ENCODE measurements around the gene PMS1. TPM values are rescaled to one million over a fixed set of nuclear protein-coding genes. Genes with fewer than 3 reads are reported as not detected.
"Not testable (repeated sequence)": the region's sequence is repeated elsewhere in the genome, so short reads cannot be mapped to it uniquely, and the experiment has no call there.

PMS1 gene
- polyA plus RNA-seq, 1 donor, result 15.1 TPM

DNA sequence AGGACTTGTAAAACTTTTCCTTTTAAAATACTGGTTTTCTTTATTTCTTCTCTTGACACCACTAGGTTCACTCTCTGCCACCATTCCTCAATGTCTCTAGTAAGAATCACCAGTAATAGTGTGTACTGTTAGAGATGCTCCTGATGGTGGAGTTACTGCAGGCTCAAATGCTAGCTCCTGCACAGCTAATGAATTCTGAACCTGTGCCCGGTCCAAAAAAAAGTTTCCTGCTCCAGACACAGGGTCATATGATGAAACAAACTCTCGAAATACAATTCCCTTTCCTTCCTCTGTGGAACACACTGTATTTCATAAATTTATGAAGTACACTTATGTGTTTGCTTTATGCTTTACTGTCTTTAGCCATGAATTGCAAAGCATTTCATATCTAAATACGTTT is 19.2 kb downstream of the PMS1 start:
- Histone ChIP-seq H3K4me3 (ENCODE audit: low read length) (no peak overlapping the region), H3K27ac (ENCODE audit: low read length) (no peak overlapping the region), H3K4me1 (ENCODE audit: control insufficient read depth, insufficient read depth, low read length) (no peaks in the 10 kb centered on the region), H3K9me3 (ENCODE audit: control insufficient read depth, low read depth, low read length) (no peaks in the 10 kb centered on the region), H3K36me3 (ENCODE audit: control insufficient read depth, insufficient read depth, low read length) (peaks cover 7% of the 10 kb centered on the region), H3K27me3 (ENCODE audit: control insufficient read depth, insufficient read depth, low read length) (no peaks in the 10 kb centered on the region)
- no peak for DNase-seq
- WGBS (ENCODE audit: insufficient coverage, low lambda C conversion rate), result 100% methylated on average over 1 of the region's 3 CpGs

DNA sequence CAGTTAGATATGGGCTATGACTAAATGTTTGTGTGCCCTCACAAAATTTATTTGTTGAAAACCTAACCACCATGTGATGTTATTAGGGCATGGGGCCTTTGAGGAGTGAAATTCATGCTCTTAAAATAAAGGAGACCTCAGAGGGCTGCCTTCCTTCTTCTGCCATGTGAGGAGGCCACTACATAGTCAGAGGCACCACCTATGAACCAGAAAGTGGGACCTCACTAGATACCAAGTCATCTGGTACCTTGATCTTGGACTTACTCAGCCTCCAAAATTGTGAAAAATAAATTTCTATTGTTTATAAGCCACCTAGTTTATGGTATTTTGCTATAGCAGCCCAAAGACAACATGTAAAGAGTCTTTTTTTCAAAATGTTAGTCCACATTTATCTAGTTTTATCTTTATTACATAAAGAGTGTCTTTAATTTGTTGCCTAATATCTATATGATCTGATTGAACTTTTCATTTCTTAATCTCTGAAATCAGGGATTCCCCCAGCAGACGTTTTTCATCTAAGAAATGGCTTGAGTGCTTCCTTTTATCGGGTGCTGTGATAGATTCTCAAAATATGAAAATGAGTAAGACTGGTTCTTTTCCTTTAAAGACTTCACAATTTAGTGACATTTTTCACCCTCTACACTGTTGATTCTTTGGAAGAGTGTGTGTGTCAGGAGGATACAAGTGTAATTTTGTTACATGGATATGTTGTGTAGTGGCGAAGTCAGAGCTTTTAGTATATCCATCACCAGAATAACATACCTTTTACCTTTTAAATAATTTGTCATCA is 34.2 kb downstream of the PMS1 start:
- Histone ChIP-seq H3K36me3 (ENCODE audit: control insufficient read depth, insufficient read depth, low read length) (peaks cover 2% of the 10 kb centered on the region), H3K4me1 (ENCODE audit: control insufficient read depth, insufficient read depth, low read length) (no peaks in the 10 kb centered on the region), H3K4me3 (ENCODE audit: low read length) (no peak overlapping the region), H3K9me3 (ENCODE audit: control insufficient read depth, low read depth, low read length) (peaks cover 3% of the 10 kb centered on the region), H3K27me3 (ENCODE audit: control insufficient read depth, insufficient read depth, low read length) (no peaks in the 10 kb centered on the region), H3K27ac (ENCODE audit: low read length) (no peak overlapping the region)
- WGBS (ENCODE audit: insufficient coverage, low lambda C conversion rate), result 100% methylated on average over 1 of the region's 3 CpGs
- DNase-seq, result no peak

DNA sequence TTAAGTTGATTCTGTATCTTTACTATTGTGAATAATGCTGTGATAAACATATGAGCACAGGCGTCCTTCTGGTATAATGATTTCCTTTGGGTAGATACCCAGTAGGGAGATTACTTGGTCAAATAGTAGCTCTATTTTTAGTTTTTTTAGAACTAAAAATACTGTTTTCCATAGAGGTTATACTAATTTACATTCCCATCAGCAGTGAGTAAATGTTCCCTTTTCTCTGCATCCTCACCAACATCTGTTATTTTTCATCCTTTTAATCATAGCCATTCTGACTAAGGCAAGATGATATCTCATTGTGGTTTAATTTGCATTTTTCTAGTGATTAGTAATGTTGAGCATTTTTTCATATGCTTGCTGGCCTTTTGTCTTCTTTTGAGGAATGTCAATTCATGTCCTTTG is 35.1 kb downstream of the PMS1 start:
- no peaks in the 10 kb centered on the region for H3K4me1 ChIP-seq (ENCODE audit: control insufficient read depth, insufficient read depth, low read length)
- H3K27me3 ChIP-seq (ENCODE audit: control insufficient read depth, insufficient read depth, low read length), result no peaks in the 10 kb centered on the region
- peaks cover 3% of the 10 kb centered on the region for H3K9me3 ChIP-seq (ENCODE audit: control insufficient read depth, low read depth, low read length)
- H3K27ac ChIP-seq (ENCODE audit: low read length), result no peak overlapping the region
- peaks cover 2% of the 10 kb centered on the region for H3K36me3 ChIP-seq (ENCODE audit: control insufficient read depth, insufficient read depth, low read length)
- no peak for DNase-seq
- 100% methylated on average over 1 of the region's 1 CpG for WGBS (ENCODE audit: insufficient coverage, low lambda C conversion rate)
- H3K4me3 ChIP-seq (ENCODE audit: low read length), result no peak overlapping the region

DNA sequence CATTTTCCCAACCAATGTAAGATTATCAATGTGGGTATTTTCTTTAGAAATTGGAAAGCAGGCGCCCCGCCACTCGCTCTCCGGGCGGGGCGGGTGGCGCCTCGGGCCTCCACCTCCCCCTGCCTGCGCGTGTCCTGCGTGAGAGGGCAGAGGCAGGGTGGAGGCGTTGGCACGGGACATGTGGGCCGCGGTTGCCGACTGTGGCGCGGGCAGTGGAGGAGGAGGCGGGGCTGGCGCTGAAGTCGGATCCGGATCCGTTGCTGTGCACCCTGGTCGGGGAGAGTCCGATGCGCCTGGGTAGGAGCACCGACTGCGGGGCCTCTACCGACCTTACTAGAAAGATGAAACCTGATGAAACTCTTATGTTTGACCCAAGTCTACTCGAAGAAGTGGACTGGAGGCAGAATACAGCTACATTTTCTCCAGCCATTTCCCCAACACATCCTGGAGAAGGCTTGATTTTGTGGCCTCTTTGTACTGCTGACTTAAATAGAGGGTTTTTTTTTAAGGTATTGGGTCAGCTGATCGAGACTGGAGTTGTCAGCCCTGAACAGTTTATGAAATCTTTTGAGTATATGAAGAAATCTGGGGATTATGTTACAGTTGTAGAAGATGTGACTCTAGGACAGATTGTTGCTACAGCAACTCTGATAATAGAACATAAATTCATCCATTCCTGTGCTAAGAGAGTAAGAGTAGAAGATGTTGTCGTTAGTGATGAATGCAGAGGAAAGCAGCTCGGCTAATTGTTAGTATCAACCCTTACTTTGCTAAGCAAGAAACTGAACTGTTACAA is 37.9 kb downstream of the PMS1 start:
- no peak overlapping the region for H3K4me3 ChIP-seq (ENCODE audit: low read length)
- peaks cover 2% of the 10 kb centered on the region for H3K36me3 ChIP-seq (ENCODE audit: control insufficient read depth, insufficient read depth, low read length)
- H3K27me3 ChIP-seq (ENCODE audit: control insufficient read depth, insufficient read depth, low read length), result no peaks in the 10 kb centered on the region
- H3K9me3 ChIP-seq (ENCODE audit: control insufficient read depth, low read depth, low read length), result peaks cover 3% of the 10 kb centered on the region
- no CpG with 5 or more reads among the region's 33 CpGs for WGBS (ENCODE audit: insufficient coverage, low lambda C conversion rate)
- no peaks in the 10 kb centered on the region for H3K4me1 ChIP-seq (ENCODE audit: control insufficient read depth, insufficient read depth, low read length)
- DNase-seq, result no peak
- no peak overlapping the region for H3K27ac ChIP-seq (ENCODE audit: low read length)

DNA sequence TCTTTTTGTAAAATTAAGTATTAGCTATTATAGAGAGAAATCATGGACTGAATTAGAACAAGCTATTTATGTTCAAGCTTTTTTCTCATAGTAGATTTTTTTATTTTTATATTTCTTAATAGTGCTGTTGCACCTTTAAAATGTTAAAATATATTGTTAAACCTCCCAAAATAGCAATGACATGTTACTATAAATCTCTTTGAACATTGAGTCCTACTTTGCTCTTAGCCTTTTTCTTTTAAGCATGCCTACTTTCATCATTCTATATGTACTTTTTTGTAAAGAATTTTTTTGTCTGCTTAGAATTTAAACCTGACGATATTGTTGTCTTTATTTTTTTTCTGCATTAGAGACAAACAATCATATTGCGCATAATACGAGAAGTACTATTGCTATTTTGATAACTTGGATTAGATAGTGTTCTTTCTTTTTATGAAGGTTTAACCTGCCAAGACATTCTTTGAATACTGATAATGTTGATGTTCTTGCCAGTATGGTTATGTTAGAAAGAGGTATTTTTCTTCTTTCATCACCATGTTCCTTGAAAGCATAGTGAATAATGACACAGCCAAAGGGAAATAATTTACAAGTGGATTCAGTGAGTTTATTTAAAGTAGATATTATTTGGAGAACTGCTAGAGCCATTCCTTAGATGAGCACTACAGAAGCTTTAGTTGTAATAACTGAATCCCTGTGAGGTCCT is 40.6 kb downstream of the PMS1 start:
- Histone ChIP-seq H3K27me3 (ENCODE audit: control insufficient read depth, insufficient read depth, low read length) (no peaks in the 10 kb centered on the region), H3K36me3 (ENCODE audit: control insufficient read depth, insufficient read depth, low read length) (peaks cover 2% of the 10 kb centered on the region), H3K9me3 (ENCODE audit: control insufficient read depth, low read depth, low read length) (peaks cover 3% of the 10 kb centered on the region), H3K4me1 (ENCODE audit: control insufficient read depth, insufficient read depth, low read length) (no peaks in the 10 kb centered on the region), H3K4me3 (ENCODE audit: low read length) (no peak overlapping the region), H3K27ac (ENCODE audit: low read length) (no peak overlapping the region)
- no peak for DNase-seq
- 94% methylated on average over 3 of the region's 3 CpGs for WGBS (ENCODE audit: insufficient coverage, low lambda C conversion rate)

DNA sequence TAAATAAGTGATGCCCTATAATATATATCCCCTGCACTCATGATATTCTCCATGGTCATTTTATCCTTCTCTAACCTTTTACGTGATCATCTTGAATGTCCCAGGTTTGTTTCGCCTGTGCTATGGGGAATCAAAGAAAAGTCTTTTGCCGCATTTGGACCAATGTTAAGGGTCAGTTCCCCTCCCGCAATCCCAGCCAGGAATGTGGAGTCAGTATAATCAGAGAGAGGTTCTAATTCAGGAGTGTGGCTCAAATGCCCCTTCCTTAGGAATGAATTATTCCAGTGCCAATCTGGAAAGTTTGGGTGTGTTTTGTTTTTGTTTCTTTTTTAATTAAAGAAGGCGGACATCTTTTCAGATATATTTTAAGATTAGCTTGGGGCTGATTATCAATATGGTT is 41.8 kb downstream of the PMS1 start:
- WGBS (ENCODE audit: insufficient coverage, low lambda C conversion rate), result no CpG with 5 or more reads among the region's 5 CpGs
- Histone ChIP-seq H3K4me3 (ENCODE audit: low read length) (no peak overlapping the region), H3K27me3 (ENCODE audit: control insufficient read depth, insufficient read depth, low read length) (no peaks in the 10 kb centered on the region), H3K9me3 (ENCODE audit: control insufficient read depth, low read depth, low read length) (peaks cover 3% of the 10 kb centered on the region), H3K27ac (ENCODE audit: low read length) (no peak overlapping the region), H3K36me3 (ENCODE audit: control insufficient read depth, insufficient read depth, low read length) (no peaks in the 10 kb centered on the region), H3K4me1 (ENCODE audit: control insufficient read depth, insufficient read depth, low read length) (no peaks in the 10 kb centered on the region)
- DNase-seq, result no peak

DNA sequence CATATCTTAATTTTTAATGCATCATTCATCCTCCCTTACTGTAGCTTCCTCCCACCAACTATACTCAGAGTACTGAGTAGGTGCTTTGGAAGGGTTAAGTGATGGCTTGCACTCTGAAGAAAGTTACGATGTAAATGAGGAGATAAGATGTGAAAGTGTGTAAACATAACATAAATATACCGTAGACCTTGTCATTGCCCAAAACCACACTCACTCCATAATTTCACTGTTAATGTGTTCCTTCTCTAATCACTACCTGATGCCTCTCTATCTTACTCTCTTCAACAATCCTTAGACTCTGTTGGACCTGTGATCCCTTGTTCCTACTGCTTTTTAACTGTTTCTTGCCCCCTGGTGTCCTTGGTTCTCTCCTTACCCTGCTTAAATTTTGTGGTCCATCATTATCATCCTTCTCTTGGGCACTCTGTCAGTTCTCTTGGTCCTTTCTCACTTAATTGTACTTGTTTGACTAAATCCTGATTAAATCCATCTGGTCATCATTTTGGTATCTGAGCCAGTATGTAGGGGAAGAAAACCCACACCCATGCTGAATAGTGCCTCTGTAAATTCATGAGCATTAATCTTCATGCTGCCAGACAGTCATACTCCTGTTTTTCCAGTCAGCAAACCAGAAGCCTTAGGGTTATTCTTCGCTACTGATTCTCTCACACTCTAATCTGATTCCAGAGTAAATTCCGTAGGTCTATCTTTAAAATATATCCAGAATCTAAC is 45.0 kb downstream of the PMS1 start:
- H3K27me3 ChIP-seq (ENCODE audit: control insufficient read depth, insufficient read depth, low read length), result no peaks in the 10 kb centered on the region
- no peak overlapping the region for H3K27ac ChIP-seq (ENCODE audit: low read length)
- WGBS (ENCODE audit: insufficient coverage, low lambda C conversion rate), result 100% methylated on average over 1 of the region's 4 CpGs
- H3K36me3 ChIP-seq (ENCODE audit: control insufficient read depth, insufficient read depth, low read length), result no peaks in the 10 kb centered on the region
- no peak overlapping the region for H3K4me3 ChIP-seq (ENCODE audit: low read length)
- DNase-seq, result no peak
- H3K4me1 ChIP-seq (ENCODE audit: control insufficient read depth, insufficient read depth, low read length), result no peaks in the 10 kb centered on the region
- no peaks in the 10 kb centered on the region for H3K9me3 ChIP-seq (ENCODE audit: control insufficient read depth, low read depth, low read length)

DNA sequence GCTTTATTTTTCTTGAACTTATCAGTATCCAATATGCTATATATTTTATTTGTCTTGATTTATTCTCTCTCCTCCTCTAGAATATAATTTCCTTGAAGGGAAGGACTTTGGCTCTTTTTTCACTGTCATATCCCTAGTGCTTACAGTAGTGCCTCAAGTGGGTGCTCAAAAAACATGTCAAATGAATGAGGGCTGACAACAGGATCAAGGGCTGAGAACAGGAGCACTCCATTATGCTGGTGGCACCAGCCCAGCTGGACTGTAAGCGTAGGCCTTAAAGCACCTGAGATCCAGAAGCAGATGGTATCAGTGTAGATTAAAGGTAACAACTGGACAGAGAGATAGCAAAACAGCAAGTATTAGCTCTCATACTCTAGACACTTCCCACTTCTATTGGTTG is 46.3 kb downstream of the PMS1 start:
- WGBS (ENCODE audit: insufficient coverage, low lambda C conversion rate), result no CpG with 5 or more reads among the region's 1 CpG
- Histone ChIP-seq H3K27me3 (ENCODE audit: control insufficient read depth, insufficient read depth, low read length) (no peaks in the 10 kb centered on the region), H3K36me3 (ENCODE audit: control insufficient read depth, insufficient read depth, low read length) (no peaks in the 10 kb centered on the region)

DNA sequence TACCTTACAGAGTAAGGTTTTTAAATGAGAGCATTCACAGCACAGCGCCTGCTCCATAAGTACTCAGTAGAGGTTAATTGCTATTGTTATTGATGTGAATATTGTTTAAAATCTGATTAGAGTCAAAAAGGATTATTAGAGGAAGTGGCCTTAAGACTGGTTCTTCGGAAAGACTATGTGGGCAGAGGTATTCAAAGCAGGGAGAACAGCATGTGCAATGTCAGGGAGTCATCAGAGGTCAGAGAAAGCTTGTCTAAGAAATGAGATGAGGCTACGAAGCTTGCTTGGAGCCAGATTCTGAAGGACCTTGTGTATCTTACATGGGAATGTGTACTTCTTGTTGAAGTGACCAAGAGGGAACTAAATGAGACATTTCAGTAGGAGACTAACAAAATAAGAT is 49.8 kb downstream of the PMS1 start:
- no peak overlapping the region for H3K27ac ChIP-seq (ENCODE audit: low read length)
- no peaks in the 10 kb centered on the region for H3K27me3 ChIP-seq (ENCODE audit: control insufficient read depth, insufficient read depth, low read length)
- H3K4me1 ChIP-seq (ENCODE audit: control insufficient read depth, insufficient read depth, low read length), result no peaks in the 10 kb centered on the region
- no peak overlapping the region for H3K4me3 ChIP-seq (ENCODE audit: low read length)
- no peaks in the 10 kb centered on the region for H3K36me3 ChIP-seq (ENCODE audit: control insufficient read depth, insufficient read depth, low read length)
- no peak for DNase-seq
- H3K9me3 ChIP-seq (ENCODE audit: control insufficient read depth, low read depth, low read length), result no peaks in the 10 kb centered on the region
- WGBS (ENCODE audit: insufficient coverage, low lambda C conversion rate), result 60% methylated on average over 1 of the region's 3 CpGs

More for the DNA sequence above, 46.3 kb downstream of the PMS1 start:
- Histone ChIP-seq H3K9me3 (ENCODE audit: control insufficient read depth, low read depth, low read length) (no peaks in the 10 kb centered on the region), H3K4me1 (ENCODE audit: control insufficient read depth, insufficient read depth, low read length) (no peaks in the 10 kb centered on the region), H3K27ac (ENCODE audit: low read length) (no peak overlapping the region), H3K4me3 (ENCODE audit: low read length) (no peak overlapping the region)
- DNase-seq, result no peak

DNA sequence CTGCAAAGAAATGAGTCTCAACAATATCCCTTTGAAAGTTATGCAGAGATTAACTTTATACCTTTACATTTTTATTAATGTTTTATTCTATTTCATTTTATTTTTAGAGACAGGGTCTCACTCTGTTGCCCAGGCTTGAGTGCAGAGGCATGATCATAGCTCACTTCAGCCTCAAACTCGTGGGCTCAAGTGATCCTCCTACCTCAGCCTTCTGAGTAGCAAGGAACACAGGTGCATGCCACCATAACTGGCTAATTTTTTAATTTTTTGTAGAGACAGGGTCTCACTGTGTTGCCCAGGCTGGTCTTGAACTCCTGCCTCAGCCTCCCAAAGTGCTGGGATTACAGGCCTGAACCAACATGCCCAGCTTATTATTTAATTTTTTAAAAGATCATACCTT is 50.4 kb downstream of the PMS1 start:
- not testable (repeated sequence) for H3K27me3 ChIP-seq (ENCODE audit: control insufficient read depth, insufficient read depth, low read length); H3K4me3 ChIP-seq (ENCODE audit: low read length); H3K9me3 ChIP-seq (ENCODE audit: control insufficient read depth, low read depth, low read length); H3K36me3 ChIP-seq (ENCODE audit: control insufficient read depth, insufficient read depth, low read length); H3K4me1 ChIP-seq (ENCODE audit: control insufficient read depth, insufficient read depth, low read length); H3K27ac ChIP-seq (ENCODE audit: low read length); DNase-seq
- WGBS (ENCODE audit: insufficient coverage, low lambda C conversion rate), result no CpG with 5 or more reads among the region's 1 CpG
